ENCODE data around the gene FGF10. TPM values are rescaled to one million over a fixed set of nuclear protein-coding genes. Genes with fewer than 3 reads are reported as not detected.

FGF10 gene
- total RNA-seq, 1 experiment from 2014 or later = not detected

- no peak for DNase-seq (ENCODE audit: low read depth in 1 of 2, low spot score in 2 of 2)
- Histone ChIP-seq H3K27me3 (replicated peaks) (no peaks in the 10 kb centered on the region), H3K4me1 (replicated peaks) (no peaks in the 10 kb centered on the region), H3K27ac (no peak overlapping the region), H3K4me3 (no peak overlapping the region), H3K36me3 (no peaks in the 10 kb centered on the region), H3K9me3 (replicated peaks) (no peaks in the 10 kb centered on the region)
Observed at GRCh38 chr5:44331471-44332050, 57.7 kb downstream of the FGF10 start.

GRCh38 chr5:44329716-44330115, 59.5 kb downstream of the FGF10 start:
- Histone ChIP-seq H3K36me3 (no peaks in the 10 kb centered on the region), H3K4me1 (replicated peaks) (no peaks in the 10 kb centered on the region), H3K27me3 (replicated peaks) (no peaks in the 10 kb centered on the region), H3K27ac (no peak overlapping the region), H3K9me3 (replicated peaks) (no peaks in the 10 kb centered on the region), H3K4me3 (no peak overlapping the region)
- DNase-seq (ENCODE audit: low read depth in 1 of 2, low spot score in 2 of 2) = no peak

GRCh38 chr5:44321144-44321725, 68.0 kb downstream of the FGF10 start:
- Histone ChIP-seq H3K27me3 (replicated peaks) (no peaks in the 10 kb centered on the region), H3K27ac (no peak overlapping the region), H3K4me1 (replicated peaks) (no peaks in the 10 kb centered on the region), H3K9me3 (replicated peaks) (no peaks in the 10 kb centered on the region), H3K36me3 (no peaks in the 10 kb centered on the region), H3K4me3 (no peak overlapping the region)
- DNase-seq (ENCODE audit: low read depth in 1 of 2, low spot score in 2 of 2) = no peak

- Histone ChIP-seq H3K9me3 (replicated peaks) (no peaks in the 10 kb centered on the region), H3K4me1 (replicated peaks) (no peaks in the 10 kb centered on the region), H3K27ac (no peak overlapping the region), H3K4me3 (no peak overlapping the region), H3K36me3 (no peaks in the 10 kb centered on the region), H3K27me3 (replicated peaks) (no peaks in the 10 kb centered on the region)
- no peak for DNase-seq (ENCODE audit: low read depth in 1 of 2, low spot score in 2 of 2)
Observed at GRCh38 chr5:44320188-44320587, 69.0 kb downstream of the FGF10 start.

GRCh38 chr5:44318883-44319282, 70.3 kb downstream of the FGF10 start:
- Histone ChIP-seq H3K4me3 (no peak overlapping the region), H3K36me3 (no peaks in the 10 kb centered on the region), H3K4me1 (replicated peaks) (no peaks in the 10 kb centered on the region), H3K9me3 (replicated peaks) (no peaks in the 10 kb centered on the region), H3K27ac (no peak overlapping the region), H3K27me3 (replicated peaks) (no peaks in the 10 kb centered on the region)
- no peak for DNase-seq (ENCODE audit: low read depth in 1 of 2, low spot score in 2 of 2)

- Histone ChIP-seq H3K4me1 (replicated peaks) (no peaks in the 10 kb centered on the region), H3K36me3 (no peaks in the 10 kb centered on the region), H3K27ac (no peak overlapping the region), H3K4me3 (no peak overlapping the region), H3K9me3 (replicated peaks) (no peaks in the 10 kb centered on the region), H3K27me3 (replicated peaks) (no peaks in the 10 kb centered on the region)
- no peak for DNase-seq (ENCODE audit: low read depth in 1 of 2, low spot score in 2 of 2)
Observed at GRCh38 chr5:44312374-44312773, 76.8 kb downstream of the FGF10 start.

GRCh38 chr5:44300551-44300950, 88.7 kb downstream of the FGF10 start:
- Histone ChIP-seq H3K36me3 (no peaks in the 10 kb centered on the region), H3K27ac (no peak overlapping the region), H3K4me3 (no peak overlapping the region), H3K4me1 (replicated peaks) (no peaks in the 10 kb centered on the region), H3K9me3 (replicated peaks) (no peaks in the 10 kb centered on the region), H3K27me3 (replicated peaks) (no peaks in the 10 kb centered on the region)
- DNase-seq (ENCODE audit: low read depth in 1 of 2, low spot score in 2 of 2) = no peak

GRCh38 chr5:44299394-44299793, 89.8 kb downstream of the FGF10 start:
- Histone ChIP-seq H3K9me3 (replicated peaks) (no peaks in the 10 kb centered on the region), H3K27ac (no peak overlapping the region), H3K27me3 (replicated peaks) (no peaks in the 10 kb centered on the region), H3K36me3 (no peaks in the 10 kb centered on the region), H3K4me3 (no peak overlapping the region), H3K4me1 (replicated peaks) (no peaks in the 10 kb centered on the region)
- DNase-seq (ENCODE audit: low read depth in 1 of 2, low spot score in 2 of 2) = no peak

- Histone ChIP-seq H3K27ac (no peak overlapping the region), H3K27me3 (replicated peaks) (no peaks in the 10 kb centered on the region), H3K4me1 (replicated peaks) (no peaks in the 10 kb centered on the region), H3K4me3 (no peak overlapping the region), H3K36me3 (no peaks in the 10 kb centered on the region), H3K9me3 (replicated peaks) (no peaks in the 10 kb centered on the region)
- DNase-seq (ENCODE audit: low read depth in 1 of 2, low spot score in 2 of 2) = no peak
Observed at GRCh38 chr5:44294516-44294915, 94.7 kb downstream of the FGF10 start.

GRCh38 chr5:44292736-44293135, 96.5 kb downstream of the FGF10 start:
- no peak overlapping the region for H3K27ac ChIP-seq
- no peaks in the 10 kb centered on the region for H3K36me3 ChIP-seq
- no peaks in the 10 kb centered on the region for H3K9me3 ChIP-seq (replicated peaks)
- no peak for DNase-seq (ENCODE audit: low read depth in 1 of 2, low spot score in 2 of 2)
- no peaks in the 10 kb centered on the region for H3K4me1 ChIP-seq (replicated peaks)
- no peak overlapping the region for H3K4me3 ChIP-seq
- H3K27me3 ChIP-seq (replicated peaks) = no peaks in the 10 kb centered on the region

GRCh38 chr5:44278469-44278868, 110.8 kb downstream of the FGF10 start:
- Histone ChIP-seq H3K4me3 (no peak overlapping the region), H3K4me1 (replicated peaks) (no peaks in the 10 kb centered on the region), H3K9me3 (replicated peaks) (no peaks in the 10 kb centered on the region), H3K27ac (no peak overlapping the region), H3K27me3 (replicated peaks) (no peaks in the 10 kb centered on the region), H3K36me3 (no peaks in the 10 kb centered on the region)
- DNase-seq (ENCODE audit: low read depth in 1 of 2, low spot score in 2 of 2) = no peak

- Histone ChIP-seq H3K36me3 (no peaks in the 10 kb centered on the region), H3K4me3 (no peak overlapping the region), H3K27me3 (replicated peaks) (no peaks in the 10 kb centered on the region), H3K27ac (no peak overlapping the region), H3K9me3 (replicated peaks) (no peaks in the 10 kb centered on the region), H3K4me1 (replicated peaks) (no peaks in the 10 kb centered on the region)
- DNase-seq (ENCODE audit: low read depth in 1 of 2, low spot score in 2 of 2) = no peak
Observed at GRCh38 chr5:44275908-44276307, 113.3 kb downstream of the FGF10 start.

- no peak for DNase-seq (ENCODE audit: low read depth in 1 of 2, low spot score in 2 of 2)
- Histone ChIP-seq H3K9me3 (replicated peaks) (no peaks in the 10 kb centered on the region), H3K4me3 (no peak overlapping the region), H3K27ac (no peak overlapping the region), H3K27me3 (replicated peaks) (no peaks in the 10 kb centered on the region), H3K36me3 (no peaks in the 10 kb centered on the region), H3K4me1 (replicated peaks) (no peaks in the 10 kb centered on the region)
Observed at GRCh38 chr5:44275329-44275728, 113.9 kb downstream of the FGF10 start.

GRCh38 chr5:44267909-44268308, 121.3 kb downstream of the FGF10 start:
- H3K4me3 ChIP-seq = no peak overlapping the region
- H3K4me1 ChIP-seq (replicated peaks) = no peaks in the 10 kb centered on the region
- no peaks in the 10 kb centered on the region for H3K27me3 ChIP-seq (replicated peaks)
- DNase-seq (ENCODE audit: low read depth in 1 of 2, low spot score in 2 of 2) = no peak
- H3K36me3 ChIP-seq = no peaks in the 10 kb centered on the region
- no peak overlapping the region for H3K27ac ChIP-seq
- H3K9me3 ChIP-seq (replicated peaks) = no peaks in the 10 kb centered on the region

All from SJSA1 (cell line).